8988T (cell line): ENCODE data around the gene METAP2.

Experiments
- DNase-seq: peaks from one replicate; pipeline ENCODE4 v3.0.0; 2011

The METAP2 gene

DNA sequence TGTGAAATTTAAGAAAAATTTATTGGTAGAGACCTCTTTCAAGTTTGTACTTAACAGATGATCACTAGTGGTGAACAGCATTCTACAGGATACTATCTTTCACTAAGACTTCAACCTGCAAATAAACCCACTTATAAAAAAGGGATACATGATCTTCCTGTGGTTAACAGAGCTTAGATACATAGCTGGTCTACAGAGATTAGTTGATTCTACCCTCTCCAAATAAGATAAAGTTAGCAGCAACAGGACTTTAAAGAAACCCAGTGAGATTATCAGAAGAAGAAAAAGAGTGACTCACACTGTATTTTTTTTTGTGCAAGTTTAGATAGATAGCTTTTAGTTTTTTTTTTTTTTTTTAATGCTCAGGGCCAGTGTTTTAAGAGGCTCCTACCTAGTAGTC is 42.8 kb downstream of the METAP2 start:
- no peak for DNase-seq

DNA sequence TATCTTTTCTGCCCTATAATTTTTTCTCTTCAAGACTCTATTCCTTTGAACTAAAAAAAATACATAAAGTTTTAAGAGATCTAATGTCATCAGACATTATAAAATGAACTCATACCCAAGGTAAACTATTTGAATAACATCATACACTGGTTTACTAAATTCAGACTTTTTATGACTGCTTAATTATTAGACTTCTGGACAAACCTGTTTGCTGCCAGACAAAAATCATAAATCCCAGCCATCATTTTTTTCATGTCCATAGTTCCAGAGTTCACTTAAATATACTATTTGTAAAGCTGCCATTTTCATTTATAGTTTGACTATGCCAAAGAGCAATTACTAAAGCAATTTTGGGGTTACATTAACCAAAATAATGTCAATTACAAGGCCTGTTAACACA is 43.3 kb downstream of the METAP2 start:
- DNase-seq, result no peak

DNA sequence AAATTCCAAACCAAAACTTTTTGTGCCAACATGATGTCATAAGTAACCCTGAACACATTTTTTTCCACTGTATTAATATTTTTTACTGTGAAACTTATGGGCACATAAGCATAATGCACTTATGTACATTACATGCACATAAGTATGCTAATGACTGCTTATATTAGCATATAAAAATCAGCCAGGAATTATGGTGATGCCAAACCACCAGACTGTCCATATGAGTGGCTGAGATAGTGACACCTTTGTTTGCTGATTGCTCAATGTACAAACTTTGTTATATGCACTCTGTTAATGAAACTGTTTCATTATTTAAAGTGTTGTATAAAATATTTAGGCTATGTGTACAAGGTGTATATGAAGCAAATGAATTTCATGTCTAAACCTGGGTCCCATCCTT is 45.0 kb downstream of the METAP2 start:
- no peak for DNase-seq

DNA sequence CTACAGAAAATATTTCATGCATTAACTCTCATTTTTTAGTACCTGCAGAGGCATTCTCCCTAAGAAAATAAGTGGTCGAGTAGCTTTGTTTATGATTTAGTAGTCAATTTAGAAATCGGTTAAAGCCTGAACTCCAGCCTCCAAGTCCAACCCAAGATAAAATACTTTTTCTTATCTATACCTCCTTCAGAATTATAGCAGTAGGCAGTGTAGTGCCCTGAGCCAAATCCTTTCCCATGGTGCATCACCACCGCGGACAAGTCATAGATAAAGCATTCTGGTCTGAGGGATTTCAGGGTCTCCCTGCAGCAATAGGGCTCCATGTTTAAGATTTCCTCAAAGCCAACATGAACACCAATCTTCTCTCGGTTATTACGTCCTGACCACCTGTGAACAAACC is 46.9 kb downstream of the METAP2 start:
- DNase-seq, result no peak

DNA sequence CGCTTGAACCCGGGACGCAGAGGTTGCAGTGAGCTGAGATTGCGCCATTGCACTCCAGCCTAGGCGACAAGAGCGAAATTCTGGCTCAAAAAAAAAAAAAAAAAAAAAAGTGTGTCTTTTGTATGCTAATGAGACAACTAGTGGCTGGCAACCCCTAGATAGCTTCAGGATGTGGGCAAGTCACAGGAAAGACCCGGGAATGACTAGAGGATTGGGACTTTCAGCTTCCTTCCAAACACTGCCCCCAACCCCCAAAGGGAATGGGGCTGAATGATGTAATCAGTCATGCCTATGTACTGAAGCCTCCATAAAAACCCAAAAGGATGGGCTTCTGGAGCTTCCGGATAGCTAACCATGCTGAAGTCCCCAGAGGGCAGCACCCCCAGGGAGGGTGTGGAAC is 48.7 kb downstream of the METAP2 start:
- DNase-seq, result no peak

DNA sequence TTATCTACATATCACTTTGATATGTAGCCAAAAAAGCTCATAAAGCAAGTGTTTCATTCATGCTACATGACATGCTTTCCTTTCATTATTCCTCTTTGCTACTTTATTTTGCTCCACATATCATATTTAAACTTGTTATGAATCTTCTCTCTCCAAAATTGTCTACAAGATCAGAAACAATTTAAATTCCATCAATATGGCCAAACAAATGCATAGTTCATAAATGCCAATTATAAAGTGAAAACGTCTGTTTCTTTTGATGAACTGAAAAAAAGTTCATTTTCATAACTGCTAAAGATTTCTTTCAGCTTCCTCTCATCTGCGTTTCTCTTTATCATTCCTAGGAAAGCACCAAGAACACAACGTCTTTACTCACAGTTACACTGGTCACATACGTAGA is 54.5 kb downstream of the METAP2 start:
- DNase-seq, result no peak

DNA sequence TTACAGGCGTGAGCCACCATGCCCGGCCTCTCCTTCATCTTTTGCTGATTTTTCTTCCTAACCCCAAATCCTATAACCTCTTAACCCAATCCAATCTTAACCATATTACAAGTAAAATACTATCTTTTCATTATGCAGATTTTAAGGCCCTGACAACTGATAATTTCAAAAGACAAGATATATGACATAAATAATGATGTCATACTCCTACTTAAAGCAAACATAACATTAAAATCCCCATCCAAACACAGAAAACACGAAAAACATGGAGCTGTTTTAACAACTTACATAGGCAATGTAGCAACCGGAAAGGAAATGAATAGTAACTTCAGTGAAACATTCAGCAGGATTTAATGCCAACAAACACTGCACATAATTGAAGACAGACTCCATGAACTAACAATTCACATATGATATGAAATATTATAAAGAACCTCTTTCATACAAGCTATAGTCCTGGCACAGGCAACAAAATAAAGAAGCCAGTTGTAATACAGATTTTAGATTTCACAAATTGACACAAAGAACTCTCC is 55.8 kb downstream of the METAP2 start:
- no peak for DNase-seq

DNA sequence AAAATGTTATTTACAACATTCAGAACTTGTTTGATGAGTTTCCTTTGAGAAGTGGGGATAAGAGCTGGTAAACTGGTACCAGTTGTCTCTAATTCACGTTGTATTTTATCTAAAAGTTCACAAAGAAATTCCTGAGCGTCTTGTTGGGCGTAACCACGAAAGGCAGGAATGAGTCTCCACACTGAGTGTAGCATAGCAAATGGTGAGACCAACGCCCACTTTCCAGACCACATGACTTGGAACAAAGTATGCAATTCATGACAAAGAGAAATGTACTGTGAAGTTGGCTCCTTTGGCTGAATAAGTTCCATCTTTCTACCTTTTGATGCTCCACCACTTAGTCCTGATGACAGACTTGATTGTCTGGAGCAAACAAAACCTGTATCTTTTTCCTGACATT is 58.9 kb downstream of the METAP2 start:
- no peak for DNase-seq

DNA sequence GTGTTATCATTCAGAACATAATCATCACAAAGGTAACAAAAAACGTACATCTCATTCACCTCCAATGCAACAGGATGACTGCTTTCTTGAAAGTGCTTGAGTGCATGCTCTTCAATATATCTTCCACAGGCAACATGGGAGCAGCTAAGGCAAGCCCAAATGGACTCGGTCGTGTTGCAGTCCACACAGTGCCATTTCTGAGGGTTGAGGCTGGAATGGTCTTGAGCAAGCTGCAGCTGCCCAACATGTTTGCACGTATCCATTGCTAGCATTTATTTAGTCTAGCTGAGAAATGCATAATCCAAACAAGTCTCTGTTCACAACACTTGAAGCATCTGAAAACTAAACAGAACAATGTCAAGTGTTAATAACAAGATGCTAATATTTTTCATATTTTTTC is 60.0 kb downstream of the METAP2 start:
- DNase-seq, result no peak

DNA sequence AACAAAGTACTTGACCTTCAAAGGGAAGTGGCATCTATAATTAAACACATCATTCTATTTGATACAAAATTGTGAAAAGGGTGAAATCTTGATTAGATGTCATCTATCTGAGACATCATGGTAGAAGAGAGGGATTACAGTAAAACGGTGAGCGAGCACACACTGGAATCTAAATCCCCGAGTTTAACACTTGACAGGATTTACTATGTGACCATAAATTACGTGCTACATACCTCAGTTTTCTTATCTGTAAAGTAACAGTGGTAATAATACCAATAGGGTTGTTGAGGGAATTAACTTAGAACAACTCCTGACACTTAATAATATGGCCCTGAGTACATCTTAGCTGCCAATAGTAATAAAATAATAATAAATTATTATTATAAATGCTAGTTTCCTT is 64.1 kb downstream of the METAP2 start:
- no peak for DNase-seq

DNA sequence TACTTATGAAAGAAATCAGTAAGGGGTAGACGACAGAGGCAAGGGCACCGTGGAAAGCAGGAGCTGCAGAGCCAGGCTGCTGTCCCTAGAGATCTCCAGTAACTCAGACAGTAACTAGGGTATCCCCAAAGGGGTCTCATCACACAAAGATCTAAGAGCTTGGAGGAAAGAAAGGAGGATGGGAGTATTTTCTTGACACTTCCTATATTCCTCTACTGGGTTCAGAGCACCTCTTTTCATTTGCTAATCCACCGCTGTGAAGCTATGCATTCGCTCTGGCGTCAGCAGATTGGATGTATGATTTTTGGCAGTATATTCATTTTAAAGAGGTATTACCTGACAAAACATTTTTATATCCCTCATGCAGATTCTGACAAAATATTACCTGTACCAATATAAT is 64.7 kb downstream of the METAP2 start:
- no peak for DNase-seq

DNA sequence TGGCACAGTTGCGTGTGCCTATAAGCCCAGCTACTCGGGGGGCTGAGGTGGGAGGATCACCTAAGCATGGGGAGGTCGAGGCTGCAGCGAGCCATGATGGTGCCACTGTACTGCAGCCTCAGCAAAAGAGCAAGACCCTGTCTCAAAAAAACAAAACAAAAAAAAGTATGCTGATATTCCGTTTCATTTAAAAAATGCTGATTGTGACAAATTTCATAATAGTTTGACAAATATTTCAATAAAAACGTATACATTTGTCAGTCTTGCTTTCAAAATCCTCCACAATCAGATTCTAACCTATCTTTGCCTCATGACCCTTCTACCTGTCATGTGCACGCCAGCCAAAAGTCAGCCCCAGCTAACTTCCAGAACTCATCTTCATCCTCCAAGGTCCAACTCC is 67.5 kb downstream of the METAP2 start:
- DNase-seq, result no peak

DNA sequence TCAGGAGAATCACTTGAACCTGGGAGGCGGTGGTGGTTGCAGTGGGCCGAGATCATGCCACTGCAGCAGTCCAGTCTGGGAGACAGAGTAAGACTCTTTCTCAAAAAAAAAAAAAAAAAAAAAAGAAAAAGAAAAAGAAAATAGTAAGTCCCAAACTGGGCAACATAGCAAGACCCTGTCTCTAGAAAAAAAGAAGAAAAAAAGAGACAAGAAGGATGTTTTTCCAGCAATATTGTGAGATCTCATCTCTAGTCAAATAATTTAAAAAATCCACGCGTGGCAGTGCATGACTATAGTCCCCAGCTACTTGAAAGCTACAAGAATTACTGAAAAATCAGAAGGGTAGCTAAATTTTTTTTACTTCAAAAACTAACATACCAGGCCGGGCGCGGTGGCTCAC is 69.4 kb downstream of the METAP2 start:
- no peak for DNase-seq

DNA sequence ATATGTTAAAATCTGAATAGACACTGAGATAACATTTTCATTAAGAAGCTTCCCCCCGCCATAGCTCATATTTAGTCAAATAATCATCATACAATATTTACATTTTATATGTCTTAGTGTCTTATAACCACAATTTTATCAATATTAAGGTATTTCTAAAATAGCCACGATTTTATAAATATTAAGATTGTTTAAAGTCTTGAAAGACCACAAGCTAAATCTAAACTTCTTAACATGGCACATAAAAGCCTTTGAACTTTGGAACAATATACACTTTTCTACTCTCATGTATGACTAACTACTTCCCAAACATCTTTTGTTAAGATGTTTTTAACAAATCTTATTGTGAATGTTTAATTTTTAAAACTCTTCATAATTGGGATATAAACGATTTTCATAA is 70.8 kb downstream of the METAP2 start:
- DNase-seq, result no peak

DNA sequence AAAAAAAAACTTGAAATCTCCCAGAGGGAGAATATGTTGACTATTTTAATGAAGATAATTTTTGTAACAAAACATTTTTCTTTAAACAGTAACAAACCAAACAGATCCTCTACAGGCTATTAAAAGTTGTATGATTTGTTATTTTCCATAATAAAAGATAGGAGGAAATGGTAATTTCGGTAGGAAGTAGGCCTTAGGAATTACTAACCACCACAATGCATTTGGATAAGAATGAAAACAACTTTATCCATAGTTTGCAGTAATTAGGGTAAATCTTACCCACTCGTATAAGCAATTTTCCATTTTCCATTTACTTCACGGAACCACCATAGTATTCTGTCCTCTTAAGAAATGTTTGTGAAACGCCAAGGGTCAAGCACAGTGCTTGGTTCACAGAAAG is 71.4 kb downstream of the METAP2 start:
- DNase-seq, result no peak

DNA sequence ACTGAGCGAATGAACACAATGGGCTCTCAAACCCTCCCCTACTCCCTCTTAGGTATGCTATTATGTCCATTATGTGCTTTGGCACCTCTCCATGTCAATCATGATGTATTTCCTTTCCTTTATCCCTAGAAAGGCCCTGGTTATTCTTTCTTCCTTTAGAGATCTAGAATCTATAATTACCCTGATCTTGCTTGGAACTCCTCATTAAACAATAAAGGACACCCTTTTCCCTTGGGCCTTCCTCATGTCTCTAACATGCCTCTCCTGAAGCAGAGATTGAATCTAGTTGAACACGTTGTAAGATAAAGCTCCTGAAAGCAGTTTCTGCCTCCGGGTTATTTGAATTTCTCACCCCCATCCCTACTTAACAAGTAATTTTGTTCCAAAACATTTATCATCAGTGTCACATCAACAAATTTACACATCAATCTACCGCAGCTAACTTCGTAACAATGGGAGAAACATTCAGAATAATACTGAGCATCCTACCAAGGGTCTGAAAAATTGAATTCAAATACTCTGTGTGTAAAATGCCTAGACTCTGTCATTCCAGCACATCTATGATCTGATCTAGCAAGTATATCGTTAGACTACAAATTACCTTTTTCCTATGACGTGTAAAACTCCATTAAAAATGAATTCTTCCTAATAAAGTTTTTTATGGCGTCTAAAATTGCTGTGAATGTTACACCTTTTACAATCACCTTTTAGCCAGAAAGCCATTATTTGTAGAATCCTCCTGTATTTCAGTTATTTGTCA is 72.0 kb downstream of the METAP2 start:
- DNase-seq, result no peak

DNA sequence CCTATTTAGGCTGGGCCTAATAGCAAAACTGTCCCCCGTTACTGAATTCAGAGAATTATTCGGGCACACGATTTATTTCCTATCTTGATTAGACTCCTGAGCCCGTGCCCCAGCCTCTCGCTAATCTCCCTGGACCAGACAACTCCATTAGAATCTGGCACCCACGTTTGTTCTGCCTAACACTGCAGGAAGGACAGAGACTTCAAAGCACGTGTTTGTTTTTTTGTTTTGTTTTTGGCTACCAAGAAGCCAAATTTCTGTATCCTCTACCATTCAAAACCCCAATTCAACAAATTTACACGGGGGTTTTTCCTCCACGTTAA is 72.5 kb downstream of the METAP2 start:
- DNase-seq, result no peak

DNA sequence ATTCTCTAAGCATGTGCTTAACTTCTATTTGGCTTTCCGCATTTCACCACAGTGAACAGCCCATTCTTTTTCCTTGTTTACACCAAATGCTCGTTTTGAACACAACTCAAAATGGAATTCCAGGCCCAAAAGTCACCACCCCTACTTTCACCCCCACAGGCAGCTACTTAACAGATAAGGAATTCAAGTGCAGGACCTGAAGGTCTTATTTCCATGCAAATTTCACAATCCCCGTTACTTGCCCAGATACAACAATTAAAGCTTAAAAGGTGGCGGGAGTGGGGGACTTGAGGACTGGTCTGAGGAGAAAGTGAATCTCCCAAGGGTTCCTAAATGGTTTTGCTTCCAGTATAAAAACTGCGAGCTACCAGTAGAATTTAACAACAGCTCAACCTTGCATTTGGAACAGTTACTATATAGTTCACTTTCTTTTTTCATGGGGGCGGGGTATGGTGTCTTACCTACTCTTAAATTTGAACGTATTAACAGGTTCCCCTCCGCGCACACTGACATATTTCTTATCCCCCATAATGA is 73.6 kb downstream of the METAP2 start:
- no peak for DNase-seq

DNA sequence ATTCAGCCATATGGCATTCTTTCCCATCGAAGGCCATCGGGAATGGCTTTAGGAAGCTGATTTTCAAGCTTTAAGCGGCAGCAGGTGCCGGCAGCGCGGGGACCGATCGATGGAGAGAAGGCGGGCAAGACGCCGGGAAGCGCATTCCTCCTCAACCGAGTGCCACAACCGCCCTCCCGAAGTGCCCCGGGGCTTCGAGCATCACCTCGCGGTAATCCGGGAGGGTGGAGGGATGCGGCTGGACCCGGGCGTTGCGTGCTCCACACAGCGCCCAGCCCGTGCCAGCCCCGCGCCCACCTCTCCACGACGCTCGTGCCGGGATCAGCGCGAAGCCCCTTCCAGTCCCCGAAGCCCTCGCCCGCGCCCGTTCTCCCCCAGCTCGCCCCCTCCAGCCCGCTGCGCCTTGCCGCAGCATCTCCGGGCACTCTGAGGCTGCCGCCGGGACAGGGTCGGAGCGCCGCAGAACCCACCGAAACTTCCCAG is 74.1 kb downstream of the METAP2 start:
- no peak for DNase-seq

DNA sequence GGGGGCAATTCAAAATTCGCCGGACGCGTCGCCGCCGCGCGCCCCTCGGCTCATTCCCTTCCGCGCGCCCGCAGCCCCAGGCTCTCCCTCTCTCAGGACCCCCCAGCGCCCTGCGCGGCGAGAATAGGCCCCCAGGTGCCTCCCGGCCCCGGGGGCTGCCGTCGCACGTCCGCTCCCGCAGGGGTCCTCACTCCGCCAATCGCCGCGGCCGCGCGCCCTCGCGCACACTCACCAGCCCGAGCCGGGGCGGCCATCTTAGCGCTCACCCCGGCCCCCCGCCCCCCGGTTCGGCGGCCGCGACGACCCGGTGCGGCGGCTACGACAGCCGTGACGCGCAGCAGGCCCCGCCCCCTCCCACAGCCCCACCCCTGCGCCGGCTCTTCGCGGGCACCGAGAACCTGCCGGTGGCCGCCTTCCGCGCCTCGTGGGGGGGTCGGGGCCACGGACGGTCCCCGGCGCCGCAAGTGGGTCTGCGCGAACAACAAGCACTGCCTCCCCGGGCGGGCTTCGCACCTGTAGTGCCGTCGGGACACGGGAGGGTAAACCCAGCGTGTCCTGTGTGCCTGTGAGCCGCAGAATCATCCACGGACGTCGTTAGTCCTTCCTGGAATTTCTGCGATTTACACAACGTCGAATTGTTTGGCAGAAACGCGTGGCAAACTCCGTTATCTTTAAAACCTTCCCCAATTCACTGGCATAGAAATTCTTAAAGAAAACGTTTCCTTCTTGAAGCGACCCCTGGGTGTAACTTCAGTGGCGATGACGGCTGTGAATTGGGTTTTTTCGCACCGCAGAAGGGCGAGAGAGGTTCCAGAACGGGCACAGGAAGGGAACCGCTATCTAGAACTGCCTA is 74.8 kb downstream of the METAP2 start:
- DNase-seq, result no peak

DNA sequence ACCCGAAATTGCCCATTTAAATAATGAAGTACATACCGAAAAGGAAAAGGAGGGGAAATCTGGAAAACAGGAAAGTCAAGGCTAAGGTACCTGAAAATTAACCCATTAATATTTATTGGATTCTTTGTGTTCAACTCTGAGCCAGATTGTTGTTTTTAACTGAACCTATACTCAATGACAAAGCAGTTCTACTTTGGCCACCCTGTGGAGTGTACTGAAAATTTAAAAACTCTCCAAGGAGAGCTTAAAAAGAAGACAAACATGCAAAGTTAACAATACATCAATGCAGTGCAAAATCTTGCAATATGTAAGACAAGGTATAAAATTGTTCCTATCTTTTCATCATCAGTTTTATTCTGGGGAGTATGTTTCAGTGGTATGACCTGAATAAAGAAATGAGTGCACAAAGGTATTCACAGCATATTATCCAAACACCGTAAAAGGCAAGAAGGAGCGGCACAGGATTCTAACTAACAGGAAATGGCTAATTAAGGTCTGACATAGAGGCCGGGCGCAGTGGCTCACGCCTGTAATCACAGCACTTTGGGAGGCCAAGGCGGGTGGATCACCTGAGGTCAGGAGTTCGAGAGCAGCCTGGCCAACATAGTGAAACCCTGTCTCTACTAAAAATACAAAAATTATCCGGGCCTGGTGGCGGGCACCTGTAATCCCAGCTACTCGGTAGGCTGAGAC is 75.6 kb downstream of the METAP2 start:
- no peak for DNase-seq

DNA sequence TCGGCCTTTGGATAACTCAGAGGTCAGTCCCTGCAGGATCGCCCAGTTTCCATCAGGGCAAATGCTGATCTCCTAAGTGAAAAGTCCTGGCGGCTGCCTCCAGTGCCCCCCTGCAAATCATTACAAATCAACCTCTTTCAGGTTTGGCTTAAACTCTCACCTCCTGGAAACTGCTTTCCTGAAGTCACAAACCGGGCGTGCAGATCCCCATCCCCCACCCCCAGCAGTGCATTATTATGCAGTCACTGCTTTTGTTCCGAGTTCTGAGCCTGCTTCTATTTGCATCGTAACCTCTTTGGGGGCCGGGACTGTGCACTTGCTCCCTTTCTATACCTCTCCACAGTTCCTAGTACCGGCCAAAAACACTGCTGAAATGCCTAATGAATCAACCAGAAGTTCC is 77.4 kb downstream of the METAP2 start, which contains the start of gene USP44:
TSS of gene USP44 (minus strand) at position 172 of the 400 bp plus-strand sequence. CDS start 17,220 bp downstream, outside the sequence.
- DNase-seq, result no peak

DNA sequence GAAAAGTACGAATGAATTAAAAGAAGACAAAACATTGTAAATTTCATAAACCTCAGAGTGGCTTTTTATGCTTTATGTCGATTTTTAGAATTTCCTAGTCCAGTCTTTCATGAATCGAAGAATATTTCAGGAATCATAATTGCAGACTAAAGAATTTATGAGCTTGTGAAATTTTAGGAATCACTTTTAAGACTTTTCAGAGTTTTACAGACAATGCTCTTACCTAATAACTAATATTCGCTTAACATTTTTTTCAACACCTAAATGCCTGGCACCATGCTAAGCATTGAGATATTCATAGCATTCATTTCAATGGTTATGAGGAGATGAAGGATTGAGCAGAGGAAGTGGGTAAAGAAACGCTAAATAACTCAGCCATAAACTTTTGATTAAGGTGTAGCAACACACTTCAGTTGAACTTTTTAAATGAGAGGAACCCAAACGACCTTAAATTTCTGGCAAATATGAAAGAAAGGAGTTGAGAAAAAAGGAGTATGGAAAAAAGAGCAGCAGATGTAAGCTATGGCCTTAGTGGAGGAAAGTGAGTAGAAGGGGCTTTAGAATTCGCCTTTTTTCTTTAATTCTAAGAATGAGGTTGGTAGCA is 78.1 kb downstream of the METAP2 start:
- DNase-seq, result no peak
